Astrocyte of the cerebellum (primary cell): ENCODE results near the gene CDH6.

Experiments used
- DNase-seq: peaks from one replicate; pipeline ENCODE4 v3.0.0-alpha.2; 2011; ENCODE audit warnings: low read depth
- H3K4me3 ChIP-seq: 2 replicates; pipeline ENCODE4 v1.5.1; 2011; ENCODE audit warnings: mild to moderate bottlenecking, low read depth, low read length, moderate library complexity
- CTCF ChIP-seq: IDR thresholded peaks from 2 replicates; pipeline ENCODE4 v1.5.1; 2012; ENCODE audit warnings: low read length, low read depth, moderate library complexity, mild to moderate bottlenecking; ENCODE audit errors: missing control alignments
- in situ Hi-C: cut with HindIII; loops from 2 replicates; pipeline ENCODE4 v1.10.0; 2017; ENCODE audit warnings: low sequenced_read_pairs

CDH6 gene

GRCh38 chr5:31268686-31269085 lies 75.2 kb downstream of the CDH6 start:
- TF ChIP-seq CTCF = no peak
- in situ Hi-C loops = no loop called here
- no peak for DNase-seq

GRCh38 chr5:31269259-31269658 lies 75.8 kb downstream of the CDH6 start:
- H3K4me3 ChIP-seq = no peak overlapping the region
- in situ Hi-C loops = no loop called here
- TF ChIP-seq CTCF = no peak
- DNase-seq = no peak

More at GRCh38 chr5:31268686-31269085, 75.2 kb downstream of the CDH6 start:
- no peak overlapping the region for H3K4me3 ChIP-seq

- in situ Hi-C loops = no loop called here
- TF ChIP-seq CTCF = peak; percentile 55
Measured at GRCh38 chr5:31270396-31270795, 76.9 kb downstream of the CDH6 start.

GRCh38 chr5:31271567-31271966 lies 78.1 kb downstream of the CDH6 start:
- no peak for DNase-seq
- in situ Hi-C loops = no loop called here
- no peak overlapping the region for H3K4me3 ChIP-seq
- TF ChIP-seq CTCF = no peak

More at GRCh38 chr5:31270396-31270795, 76.9 kb downstream of the CDH6 start:
- no peak for DNase-seq
- no peak overlapping the region for H3K4me3 ChIP-seq

GRCh38 chr5:31273161-31273560 lies 79.7 kb downstream of the CDH6 start:
- no peak for DNase-seq
- no peak overlapping the region for H3K4me3 ChIP-seq
- in situ Hi-C loops = no loop called here
- TF ChIP-seq CTCF = no peak

- no peak for DNase-seq
- H3K4me3 ChIP-seq = no peak overlapping the region
- in situ Hi-C loops = no loop called here
- TF ChIP-seq CTCF = no peak
Measured at GRCh38 chr5:31273631-31274378, 80.3 kb downstream of the CDH6 start.

GRCh38 chr5:31280210-31280609 lies 86.7 kb downstream of the CDH6 start:
- no peak overlapping the region for H3K4me3 ChIP-seq
- TF ChIP-seq CTCF = no peak
- DNase-seq = no peak
- in situ Hi-C loops = no loop called here
